Posterior vena cava (tissue), 2 donors: ENCODE measurements around the gene ZNF154. TPM values are rescaled to one million over a fixed set of nuclear protein-coding genes. Genes with fewer than 3 reads are reported as not detected.

Experiments
- DNase-seq: peaks from one replicate; pipeline ENCODE4 v3.0.0-alpha.2; 2020; ENCODE audit warnings: low spot score
- intact Hi-C, 2 donors: fragments of 100-400 bp; cut with DNase I; formaldehyde crosslinking; loops; one replicate each; pipeline versions ENCODE4 v1.14.1 to v1.14.2; 2022 to 2023
- total RNA-seq, 2 donors: library from RNA; stranded (reverse); fragmentation: NEBNext Ultra II Directional; extraction: Animal tissue kit (Norgen Biotek cat#: 25700); gene quantifications; one replicate each; pipeline ENCODE4 v1.2.1, GENCODE V29; 2021
- donor health status: DM: yes; HTN: yes; CAD: no.
- donor health status: DM: yes; HTN: yes; CAD: no.

Gene ZNF154
- total RNA-seq, 2 donors from 2014 or later, result 3.7 to 5.9 TPM

- intact Hi-C loops, result no loop called here
- DNase-seq, result no peak
Observed at GRCh38 chr19:57687363-57688010, 21.5 kb downstream of the ZNF154 start.

- no peak for DNase-seq
- intact Hi-C loops, result no loop called here
Observed at GRCh38 chr19:57686727-57687126, 22.3 kb downstream of the ZNF154 start.

GRCh38 chr19:57682226-57682766 lies 26.7 kb downstream of the ZNF154 start:
- DNase-seq, result no peak
- intact Hi-C loops, result no loop called here

GRCh38 chr19:57675881-57676280 lies 33.1 kb downstream of the ZNF154 start:
- no peak for DNase-seq
- intact Hi-C loops, result no loop called here

GRCh38 chr19:57672466-57672865 lies 36.5 kb downstream of the ZNF154 start:
- no peak for DNase-seq
- intact Hi-C loops, result loop anchor here in 1 of 2 donors (1.0 kb wide), 1 partner anchor 37 kb away; the partner anchor contains the start of gene ZNF154

GRCh38 chr19:57671124-57671895 lies 37.7 kb downstream of the ZNF154 start:
- intact Hi-C loops, result no loop called here
- DNase-seq, result no peak

GRCh38 chr19:57668635-57669034 lies 40.4 kb downstream of the ZNF154 start, which contains the start of gene ZSCAN4:
ZSCAN4 (plus strand) TSS chr19:57668935; CDS start chr19:57676146, 7,211 bp downstream.
- no peak for DNase-seq
- intact Hi-C loops, result no loop called here

GRCh38 chr19:57667228-57667627 lies 41.8 kb downstream of the ZNF154 start:
- intact Hi-C loops, result no loop called here
- DNase-seq, result no peak

GRCh38 chr19:57665261-57665806 lies 43.7 kb downstream of the ZNF154 start:
- DNase-seq, result no peak
- intact Hi-C loops, result no loop called here

GRCh38 chr19:57664269-57665127 lies 44.5 kb downstream of the ZNF154 start:
- intact Hi-C loops, result no loop called here
- DNase-seq, result peak; percentile 81

- no peak for DNase-seq
- intact Hi-C loops, result no loop called here
Observed at GRCh38 chr19:57656346-57656745, 52.7 kb downstream of the ZNF154 start.

GRCh38 chr19:57655443-57655842 lies 53.6 kb downstream of the ZNF154 start:
- intact Hi-C loops, result no loop called here
- DNase-seq, result no peak

- intact Hi-C loops, result no loop called here
- no peak for DNase-seq
Observed at GRCh38 chr19:57653689-57654088, 55.3 kb downstream of the ZNF154 start.

GRCh38 chr19:57651654-57651996 lies 57.4 kb downstream of the ZNF154 start:
- intact Hi-C loops, result no loop called here
- DNase-seq, result no peak

GRCh38 chr19:57648331-57649003 lies 60.5 kb downstream of the ZNF154 start:
- DNase-seq, result no peak
- intact Hi-C loops, result no loop called here
